NCI-H1092 (cell line): Measurements from ENCODE around the gene CIDEA.
"Not testable (repeated sequence)": the region's sequence is repeated elsewhere in the genome, so short reads cannot be mapped to it uniquely, and the experiment has no call there.

Experiments
- DNase-seq: peaks from one replicate; lab custom pipeline; 2025; lab: John Stamatoyannopoulos, UW

The CIDEA gene

GRCh38 chr18:12254136-12254819 lies at the start of gene CIDEA:
Gene CIDEA, plus strand, starts transcription at chr18:12254361. Its CDS starts 23 bp downstream, at chr18:12254384.
- DNase-seq: no peak

GRCh38 chr18:12208296-12209153 lies 45.6 kb upstream of the CIDEA start:
- not testable (repeated sequence) for DNase-seq

GRCh38 chr18:12212308-12212707 lies 41.9 kb upstream of the CIDEA start:
- DNase-seq: not testable (repeated sequence)

GRCh38 chr18:12214296-12215005 lies 39.7 kb upstream of the CIDEA start:
- DNase-seq: not testable (repeated sequence)

- not testable (repeated sequence) for DNase-seq
Observed at GRCh38 chr18:12216471-12216870, 37.7 kb upstream of the CIDEA start.

- DNase-seq: not testable (repeated sequence)
Observed at GRCh38 chr18:12218603-12219002, 35.6 kb upstream of the CIDEA start.

GRCh38 chr18:12222041-12222440 lies 32.1 kb upstream of the CIDEA start:
- not testable (repeated sequence) for DNase-seq

GRCh38 chr18:12223326-12223725 lies 30.8 kb upstream of the CIDEA start:
- not testable (repeated sequence) for DNase-seq

GRCh38 chr18:12226807-12227206 lies 27.4 kb upstream of the CIDEA start:
- DNase-seq: not testable (repeated sequence)

GRCh38 chr18:12227399-12228186 lies 26.6 kb upstream of the CIDEA start:
- not testable (repeated sequence) for DNase-seq

- DNase-seq: not testable (repeated sequence)
Observed at GRCh38 chr18:12228308-12228707, 25.9 kb upstream of the CIDEA start.

- DNase-seq: not testable (repeated sequence)
Observed at GRCh38 chr18:12230561-12230960, 23.6 kb upstream of the CIDEA start.

GRCh38 chr18:12231040-12231882 lies 22.9 kb upstream of the CIDEA start:
- DNase-seq: no peak

- DNase-seq: no peak
Observed at GRCh38 chr18:12231986-12232385, 22.2 kb upstream of the CIDEA start.

- DNase-seq: no peak
Observed at GRCh38 chr18:12233378-12233777, 20.8 kb upstream of the CIDEA start.

GRCh38 chr18:12234451-12235190 lies 19.5 kb upstream of the CIDEA start:
- DNase-seq: no peak

GRCh38 chr18:12236141-12236540 lies 18.0 kb upstream of the CIDEA start:
- DNase-seq: no peak

GRCh38 chr18:12236934-12237832 lies 17.0 kb upstream of the CIDEA start:
- DNase-seq: peak; percentile 14

GRCh38 chr18:12238826-12239225 lies 15.3 kb upstream of the CIDEA start:
- DNase-seq: no peak
